Breast epithelium (tissue), 3 donors: ENCODE results near the gene KANK3.

Source experiments
- CTCF ChIP-seq, 3 donors: fragments of 450-650 bp; IDR thresholded peaks; one replicate each; pipeline ENCODE4 v1.5.1; 2016 to 2017; ENCODE audit warnings: antibody characterized with exemption in 3 of 3, mild to moderate bottlenecking in 3 of 3, moderate library complexity in 3 of 3
- POLR2A ChIP-seq: fragments of 450-650 bp; IDR thresholded peaks from one replicate; pipeline ENCODE4 v1.6.1; 2016; ENCODE audit warnings: antibody characterized with exemption, mild to moderate bottlenecking, moderate library complexity
- POLR2AphosphoS5 ChIP-seq, 3 donors: sonication (generic); formaldehyde crosslinking; IDR thresholded peaks; one replicate each; pipeline ENCODE4 v1.6.1; 2017; ENCODE audit warnings: antibody characterized with exemption in 3 of 3

DNA sequence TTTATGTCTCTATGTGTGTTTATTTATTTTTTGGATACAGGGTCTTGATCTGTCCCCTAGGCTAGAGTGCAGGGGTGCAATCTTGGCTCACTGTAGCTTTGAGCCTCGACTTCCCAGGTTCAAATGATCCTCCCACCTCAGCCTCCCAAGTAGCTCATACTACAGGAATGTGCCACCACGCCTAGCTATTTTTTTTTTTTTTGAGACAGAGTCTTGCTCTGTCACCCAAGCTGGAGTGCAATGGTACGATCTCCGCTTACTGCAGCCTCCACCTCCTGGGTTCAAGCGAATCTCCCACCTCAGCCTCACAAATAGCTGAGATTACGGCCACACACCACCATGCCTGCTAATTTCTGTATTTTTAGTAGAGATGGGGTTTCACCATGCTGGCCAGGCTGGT lies 15.9 kb upstream of the KANK3 start:
- TF ChIP-seq CTCF (IDR thresholded peaks at IDR 0.05) (no peak), POLR2A (no peak), POLR2AphosphoS5 (IDR thresholded peaks at IDR 0.05) (no peak)
